SH-SY5Y (cell line): ENCODE results near the gene WFDC6.

Experiments
- GATA2 ChIP-seq: IDR thresholded peaks from 2 replicates; pipeline ENCODE4 v1.6.1; 2011; ENCODE audit warnings: mild to moderate bottlenecking, low read depth, low read length
- GATA3 ChIP-seq: IDR thresholded peaks from 2 replicates; pipeline ENCODE4 v1.6.1; 2011; ENCODE audit warnings: low read depth, mild to moderate bottlenecking, low read length, moderate library complexity

DNA sequence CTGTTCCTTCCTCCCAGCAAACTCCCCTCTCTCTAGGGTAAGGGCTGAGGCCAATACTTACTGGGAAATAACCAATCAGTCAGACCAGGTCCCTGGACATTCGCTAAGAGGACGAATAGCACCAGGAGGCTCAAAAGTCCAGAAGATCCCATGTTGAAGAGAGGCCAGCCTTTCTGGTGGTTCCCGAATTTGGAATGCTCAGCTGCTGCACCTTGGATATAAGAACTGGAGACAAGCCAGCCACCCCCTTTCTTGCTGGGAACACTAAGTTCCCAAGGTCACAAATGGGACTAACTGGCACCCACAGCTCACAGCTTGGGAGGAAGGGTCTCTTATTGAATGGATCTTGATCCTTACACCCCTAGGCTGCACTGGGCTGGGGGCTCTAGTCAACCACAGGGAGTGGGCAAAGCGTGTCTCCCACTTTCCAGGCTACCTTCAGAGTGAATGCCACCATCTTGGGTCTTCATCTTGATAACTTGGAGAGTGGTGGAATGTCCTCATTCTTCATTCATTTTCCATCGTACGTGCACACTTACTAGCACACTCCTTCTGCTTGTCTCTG, 8.0 kb upstream of the WFDC6 start, which contains the start of gene EPPIN:
- TF ChIP-seq GATA2 (no peak), GATA3 (no peak)
